Measurements from ENCODE around the gene SLC5A10.

The SLC5A10 gene

GRCh38 chr17:18928628-18929125, 23.3 kb upstream of the SLC5A10 start:
- TF ChIP-seq CTCF (IDR thresholded peaks at IDR 0.05; ENCODE audit: low read depth, low read length, missing control alignments): no peak
- DNase-seq (ENCODE audit: low read depth): no peak
- in situ Hi-C loops (cut with HindIII; ENCODE audit: low sequenced_read_pairs): no loop called here

GRCh38 chr17:18932360-18933055, 19.5 kb upstream of the SLC5A10 start:
- in situ Hi-C loops (cut with HindIII; ENCODE audit: low sequenced_read_pairs): no loop called here
- DNase-seq (ENCODE audit: low read depth): no peak

More at GRCh38 chr17:18928628-18929125, 23.3 kb upstream of the SLC5A10 start:
- H3K4me3 ChIP-seq (ENCODE audit: low read depth, low read length): no peak overlapping the region

GRCh38 chr17:18933102-18934058, 18.6 kb upstream of the SLC5A10 start:
- in situ Hi-C loops (cut with HindIII; ENCODE audit: low sequenced_read_pairs): no loop called here
- TF ChIP-seq CTCF (IDR thresholded peaks at IDR 0.05; ENCODE audit: low read depth, low read length, missing control alignments): no peak
- no peak for DNase-seq (ENCODE audit: low read depth)
- H3K4me3 ChIP-seq (ENCODE audit: low read depth, low read length): no peak overlapping the region

More at GRCh38 chr17:18932360-18933055, 19.5 kb upstream of the SLC5A10 start:
- H3K4me3 ChIP-seq (ENCODE audit: low read depth, low read length): no peak overlapping the region
- no peak for TF ChIP-seq CTCF (IDR thresholded peaks at IDR 0.05; ENCODE audit: low read depth, low read length, missing control alignments)

GRCh38 chr17:18937981-18938691, 13.8 kb upstream of the SLC5A10 start:
- in situ Hi-C loops (cut with HindIII; ENCODE audit: low sequenced_read_pairs): no loop called here
- TF ChIP-seq CTCF (IDR thresholded peaks at IDR 0.05; ENCODE audit: low read depth, low read length, missing control alignments): no peak
- no peak for DNase-seq (ENCODE audit: low read depth)
- H3K4me3 ChIP-seq (ENCODE audit: low read depth, low read length): no peak overlapping the region

GRCh38 chr17:18938692-18939023, 13.3 kb upstream of the SLC5A10 start:
- no peak overlapping the region for H3K4me3 ChIP-seq (ENCODE audit: low read depth, low read length)
- no peak for TF ChIP-seq CTCF (IDR thresholded peaks at IDR 0.05; ENCODE audit: low read depth, low read length, missing control alignments)
- in situ Hi-C loops (cut with HindIII; ENCODE audit: low sequenced_read_pairs): no loop called here
- no peak for DNase-seq (ENCODE audit: low read depth)

GRCh38 chr17:18944646-18945045, 7.3 kb upstream of the SLC5A10 start:
- no peak for DNase-seq (ENCODE audit: low read depth)
- H3K4me3 ChIP-seq (ENCODE audit: low read depth, low read length): no peak overlapping the region
- in situ Hi-C loops (cut with HindIII; ENCODE audit: low sequenced_read_pairs): no loop called here
- TF ChIP-seq CTCF (IDR thresholded peaks at IDR 0.05; ENCODE audit: low read depth, low read length, missing control alignments): no peak

Data from astrocyte of the cerebellum (primary cell).